Skeletal muscle tissue (tissue), 4 donors: ENCODE results near the gene TUBGCP5. TPM values are rescaled to one million over a fixed set of nuclear protein-coding genes. Genes with fewer than 3 reads are reported as not detected.

Source experiments
- H3K27ac ChIP-seq: one replicate; pipeline ENCODE4 v1.7.0; 2013; ENCODE audit warnings: mild to moderate bottlenecking, low read depth, low read length, inconsistent platforms
- H3K27me3 ChIP-seq, 3 donors: one replicate each; pipeline ENCODE4 v1.7.0; 2013; ENCODE audit warnings: low read length in 3 of 3; ENCODE audit not compliant: control insufficient read depth in 3 of 3, insufficient read depth in 3 of 3
- H3K36me3 ChIP-seq, 3 donors: one replicate each; pipeline ENCODE4 v1.7.0; 2013; ENCODE audit warnings: low read length in 3 of 3; ENCODE audit not compliant: control insufficient read depth in 3 of 3, insufficient read depth in 3 of 3
- H3K4me1 ChIP-seq, 3 donors: one replicate each; pipeline ENCODE4 v1.7.0; 2013; ENCODE audit warnings: low read length in 3 of 3, mild to moderate bottlenecking in 3 of 3; ENCODE audit not compliant: control insufficient read depth in 3 of 3, insufficient read depth in 3 of 3
- H3K4me3 ChIP-seq, 3 donors: one replicate each; pipeline ENCODE4 v1.7.0; 2013; ENCODE audit warnings: low read length in 3 of 3
- H3K9ac ChIP-seq, 3 donors: one replicate each; pipeline ENCODE4 v1.7.0; 2013; ENCODE audit warnings: low read length in 3 of 3, mild to moderate bottlenecking in 3 of 3, moderate library complexity in 2 of 3, low read depth in 1 of 3
- H3K9me3 ChIP-seq, 3 donors: one replicate each; pipeline ENCODE4 v1.7.0; 2013; ENCODE audit warnings: low read length in 3 of 3; ENCODE audit not compliant: control insufficient read depth in 3 of 3
- total RNA-seq: library from RNA; depleted of rRNA; stranded (reverse); fragments of >200 nt; gene quantifications from one replicate; pipeline ENCODE4 v1.2.3, GENCODE V29; 2014
- donor health status: Osteomylitis.

TUBGCP5 gene
- total RNA-seq, 1 donor from 2014 or later, result 24.5 TPM

DNA sequence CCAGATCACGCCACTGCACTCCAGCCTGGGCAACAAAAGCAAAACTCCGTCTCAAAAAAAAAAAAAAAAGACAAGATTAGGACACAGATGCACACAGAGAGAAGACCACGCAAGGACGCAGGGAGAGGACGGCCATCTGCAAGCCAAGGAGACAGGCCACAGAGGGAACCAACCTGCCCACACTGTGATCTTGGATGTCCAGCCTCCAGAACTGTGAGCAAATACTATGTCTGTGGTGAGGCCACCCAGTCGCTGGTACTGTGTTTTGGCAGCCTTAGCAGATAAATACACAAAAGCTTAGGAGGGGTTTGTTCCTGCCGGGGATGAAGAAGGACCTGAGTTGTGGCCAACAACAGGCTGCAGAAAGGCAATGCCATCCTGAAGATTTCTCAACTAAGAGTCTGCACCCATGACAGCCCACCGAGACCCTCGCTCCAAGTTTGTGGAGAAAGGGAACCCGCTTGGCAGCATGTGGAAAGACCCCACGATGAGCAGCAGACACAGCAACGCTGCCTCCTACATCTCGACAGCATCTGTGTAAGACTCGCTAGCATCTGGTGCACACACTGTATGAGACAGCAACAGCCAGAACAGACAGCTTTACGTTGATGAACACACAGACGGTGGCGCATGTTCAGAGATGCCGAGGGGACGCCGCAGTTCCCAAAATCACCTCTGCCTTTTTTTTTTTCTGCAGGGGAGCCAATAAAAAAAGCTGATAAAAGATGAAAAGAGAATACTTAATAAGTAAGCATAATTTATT lies 72.9 kb downstream of the TUBGCP5 start:
- Histone ChIP-seq H3K4me3 (no peak overlapping the region), H3K9me3 (no peaks in the 10 kb centered on the region), H3K27ac (no peak overlapping the region), H3K4me1 (peaks cover 23 to 26% (median 23%) of the 10 kb centered on the region in 3 donors), H3K36me3 (peaks cover 0 to 2% (median 0%) of the 10 kb centered on the region in 3 donors), H3K9ac (no peak overlapping the region), H3K27me3 (no peaks in the 10 kb centered on the region)

- H3K36me3 ChIP-seq, result peaks cover 0 to 2% (median 0%) of the 10 kb centered on the region in 3 donors
- H3K9me3 ChIP-seq, result no peaks in the 10 kb centered on the region
- peak overlapping the region; percentile 75 for H3K27ac ChIP-seq
- H3K4me1 ChIP-seq, result peaks cover 39 to 47% (median 39%) of the 10 kb centered on the region in 3 donors
- no peak overlapping the region for H3K4me3 ChIP-seq
- H3K27me3 ChIP-seq, result no peaks in the 10 kb centered on the region
- peak overlapping the region in 1 of 3 donors; percentile 40 for H3K9ac ChIP-seq
Observed at GRCh38 chr15:22963641-22964040, 75.7 kb downstream of the TUBGCP5 start.

GRCh38 chr15:22962611-22963010 lies 76.8 kb downstream of the TUBGCP5 start:
- Histone ChIP-seq H3K27ac (no peak overlapping the region), H3K4me3 (no peak overlapping the region)

DNA sequence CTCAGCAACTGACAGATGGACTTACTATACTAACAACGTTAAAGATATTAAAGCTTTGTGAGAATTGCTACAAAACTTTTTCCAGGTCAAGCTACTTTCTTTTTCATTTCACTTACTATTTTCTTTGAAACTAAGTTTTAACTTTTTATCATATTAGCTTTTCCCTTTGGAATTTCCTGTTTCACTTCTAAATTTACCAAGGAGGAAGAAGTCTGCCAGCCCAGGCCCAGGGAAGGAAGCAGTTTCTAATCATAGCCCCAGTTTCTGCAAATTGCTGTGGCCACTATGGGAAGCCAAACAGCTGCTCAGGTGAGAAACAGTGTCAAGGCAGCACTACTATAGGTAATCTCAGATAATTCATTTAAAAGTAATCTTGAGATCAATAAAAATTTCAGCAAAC lies 77.6 kb downstream of the TUBGCP5 start:
- Histone ChIP-seq H3K27me3 (no peaks in the 10 kb centered on the region), H3K36me3 (peaks cover 0 to 2% (median 0%) of the 10 kb centered on the region in 3 donors), H3K4me1 (peaks cover 40 to 41% (median 40%) of the 10 kb centered on the region in 3 donors), H3K9me3 (no peaks in the 10 kb centered on the region), H3K4me3 (no peak overlapping the region), H3K27ac (peak overlapping the region; percentile 13), H3K9ac (no peak overlapping the region)

More at GRCh38 chr15:22962611-22963010, 76.8 kb downstream of the TUBGCP5 start:
- no peaks in the 10 kb centered on the region for H3K27me3 ChIP-seq
- no peak overlapping the region for H3K9ac ChIP-seq
- H3K9me3 ChIP-seq, result no peaks in the 10 kb centered on the region
- H3K36me3 ChIP-seq, result peaks cover 0 to 2% (median 0%) of the 10 kb centered on the region in 3 donors
- peaks cover 39 to 43% (median 39%) of the 10 kb centered on the region in 3 donors for H3K4me1 ChIP-seq

DNA sequence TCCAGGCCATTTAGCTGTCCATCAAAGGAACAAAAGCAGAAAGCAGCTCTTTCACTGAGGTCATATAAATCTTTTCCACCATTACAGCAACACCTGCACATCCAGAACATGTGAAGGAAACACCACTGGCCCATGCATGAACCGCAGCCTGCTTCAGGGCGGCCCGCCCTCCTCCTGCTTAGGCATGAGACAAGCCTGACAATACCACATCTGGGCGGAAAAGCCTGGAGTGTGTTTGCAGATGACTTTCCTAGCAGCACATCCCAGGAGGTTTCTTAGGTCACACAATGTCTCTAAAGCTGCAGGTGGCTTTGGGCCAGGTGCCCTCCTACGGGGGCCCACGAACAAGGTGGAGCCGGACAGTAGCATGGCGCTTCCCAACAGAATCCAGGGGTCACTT lies 78.8 kb downstream of the TUBGCP5 start:
- no peak overlapping the region for H3K9ac ChIP-seq
- no peaks in the 10 kb centered on the region for H3K36me3 ChIP-seq
- H3K27me3 ChIP-seq, result no peaks in the 10 kb centered on the region
- H3K4me1 ChIP-seq, result peaks cover 49 to 52% (median 52%) of the 10 kb centered on the region in 3 donors
- no peaks in the 10 kb centered on the region for H3K9me3 ChIP-seq
- H3K4me3 ChIP-seq, result no peak overlapping the region
- no peak overlapping the region for H3K27ac ChIP-seq

GRCh38 chr15:22960126-22960525 lies 79.2 kb downstream of the TUBGCP5 start:
- Histone ChIP-seq H3K27me3 (no peaks in the 10 kb centered on the region), H3K27ac (no peak overlapping the region), H3K4me3 (no peak overlapping the region), H3K4me1 (peaks cover 53 to 56% (median 56%) of the 10 kb centered on the region in 3 donors), H3K9ac (no peak overlapping the region), H3K9me3 (no peaks in the 10 kb centered on the region), H3K36me3 (no peaks in the 10 kb centered on the region)

- Histone ChIP-seq H3K9me3 (no peaks in the 10 kb centered on the region), H3K27me3 (no peaks in the 10 kb centered on the region), H3K4me3 (no peak overlapping the region), H3K9ac (no peak overlapping the region), H3K36me3 (no peaks in the 10 kb centered on the region), H3K4me1 (peaks cover 56 to 59% (median 58%) of the 10 kb centered on the region in 3 donors), H3K27ac (no peak overlapping the region)
Observed at GRCh38 chr15:22959321-22960101, 79.9 kb downstream of the TUBGCP5 start.

DNA sequence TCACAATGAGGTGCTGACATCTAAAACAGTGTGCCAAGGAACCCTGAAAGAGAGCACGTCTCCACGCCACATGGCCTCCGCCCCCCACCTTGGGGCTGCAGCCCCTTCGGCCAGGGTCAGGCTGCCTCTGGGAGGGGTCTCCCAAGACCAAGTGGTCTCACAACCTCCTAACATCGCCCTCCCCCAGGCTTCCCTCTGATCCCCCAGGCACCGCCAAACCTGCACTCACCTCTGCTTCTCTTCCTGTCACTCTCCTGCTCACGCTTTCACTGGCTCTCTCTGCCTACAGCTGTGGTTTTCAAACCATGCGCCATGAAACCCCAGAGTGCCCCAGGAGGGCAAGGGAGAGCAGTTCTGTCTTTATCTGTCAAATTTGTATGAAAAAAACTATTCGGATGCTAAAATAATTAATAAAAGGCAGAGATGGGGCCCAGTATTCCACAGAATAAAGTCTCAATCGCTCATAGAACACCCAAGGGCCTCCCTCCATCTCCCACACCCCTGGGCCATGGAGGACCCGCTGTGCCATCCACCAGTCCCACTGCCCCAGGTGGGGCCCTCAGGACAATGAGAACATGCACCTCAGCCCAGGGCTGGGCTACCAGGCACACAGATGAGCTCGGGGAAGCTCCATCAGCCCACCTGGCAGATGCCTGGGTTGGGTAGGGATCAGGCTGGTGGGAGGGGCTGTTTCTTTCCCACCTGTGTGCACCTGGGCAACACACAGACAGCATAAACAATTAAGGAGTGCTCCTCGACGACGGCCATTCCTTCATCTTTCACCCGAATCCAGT lies 80.7 kb downstream of the TUBGCP5 start:
- no peak overlapping the region for H3K27ac ChIP-seq
- H3K9ac ChIP-seq, result no peak overlapping the region
- H3K4me1 ChIP-seq, result peaks cover 51 to 55% (median 54%) of the 10 kb centered on the region in 3 donors
- no peaks in the 10 kb centered on the region for H3K36me3 ChIP-seq
- H3K9me3 ChIP-seq, result no peaks in the 10 kb centered on the region
- no peak overlapping the region for H3K4me3 ChIP-seq
- H3K27me3 ChIP-seq, result no peaks in the 10 kb centered on the region

GRCh38 chr15:22956978-22957260 lies 82.5 kb downstream of the TUBGCP5 start:
- Histone ChIP-seq H3K4me1 (peaks cover 45 to 53% (median 48%) of the 10 kb centered on the region in 3 donors), H3K27ac (no peak overlapping the region)

More at GRCh38 chr15:22956978-22957260, 82.5 kb downstream of the TUBGCP5 start:
- Histone ChIP-seq H3K9me3 (no peaks in the 10 kb centered on the region), H3K9ac (no peak overlapping the region), H3K36me3 (no peaks in the 10 kb centered on the region), H3K27me3 (no peaks in the 10 kb centered on the region), H3K4me3 (no peak overlapping the region)
